GM12878 (cell line): ENCODE data around the gene RP2. TPM values are rescaled to one million over a fixed set of nuclear protein-coding genes. Genes with fewer than 3 reads are reported as not detected.

Experiments
- ATAC-seq: fragments of 200-7000 bp; cut with Tn5 transposase; 3 replicates; pipeline ENCODE4 v1.9.1; 2020; ENCODE audit warnings: mild to moderate bottlenecking, moderate library complexity
- BruUV-seq: library from RNA; stranded (reverse); fragments of 400-500 nt; replicated peaks from 2 replicates; lab custom pipeline; 2021; lab: Mats Ljungman, UMichigan
- CTCF ChIA-PET: fragments of 300-600 bp; sonication (Branson Sonifier 250); formaldehyde crosslinking; extraction: SDS; loops from one replicate; lab custom pipeline; 2021; ENCODE audit warnings: inconsistent platforms; lab: Yijun Ruan, JAX
- POLR2A ChIA-PET: fragments of 350-600 bp; formaldehyde crosslinking; extraction: SDS; loops from one replicate; lab custom pipeline; 2021; ENCODE audit warnings: inconsistent platforms; lab: Charles Lee
- RAD21 ChIA-PET: fragments of 300-600 bp; sonication (Branson Sonifier 250); formaldehyde crosslinking; loops from one replicate; lab custom pipeline; 2023; ENCODE audit warnings: antibody characterized with exemption; ENCODE audit not compliant: unreplicated experiment; lab: Charles Lee
- SMC1A ChIA-PET: fragments of 300-600 bp; sonication (Branson Sonifier 250); formaldehyde crosslinking; loops from one replicate; lab custom pipeline; 2023; ENCODE audit not compliant: unreplicated experiment, uncharacterized antibody; lab: Charles Lee
- DNase-seq: peaks from one replicate; pipeline ENCODE4 v3.0.0-alpha.2; 2011; ENCODE audit warnings: low read depth, low spot score
- FAIRE-seq: peaks from 3 replicates; lab custom pipeline; 2011; peaks lifted over from hg19 to GRCh38; lab: Jason Lieb, UNC
- H2AFZ ChIP-seq: 2 replicates; pipeline ENCODE4 v1.6.0; 2011; ENCODE audit warnings: low read depth, low read length, control low read depth; ENCODE audit not compliant: control insufficient read depth
- H3K27ac ChIP-seq: 2 replicates; pipeline ENCODE4 v1.5.1; 2011; ENCODE audit warnings: control low read depth; ENCODE audit not compliant: control insufficient read depth, insufficient read depth
- H3K27me3 ChIP-seq, 2 experiments: replicated peaks in 1 of 2; 2 replicates each; pipeline versions ENCODE4 v1.6.0 to v1.6.1; 2011; ENCODE audit warnings: low read length in 1 of 2; ENCODE audit not compliant: control insufficient read depth in 2 of 2, insufficient read depth in 2 of 2
- H3K36me3 ChIP-seq, 2 experiments: 2 replicates each; pipeline ENCODE4 v1.5.1; 2011; ENCODE audit warnings: low read length in 1 of 2; ENCODE audit not compliant: control insufficient read depth in 2 of 2, insufficient read depth in 2 of 2
- H3K4me1 ChIP-seq: 2 replicates; pipeline ENCODE4 v1.6.1; 2011; ENCODE audit warnings: mild to moderate bottlenecking, low read length, moderate library complexity, mixed read lengths; ENCODE audit not compliant: control insufficient read depth, insufficient read depth
- H3K4me2 ChIP-seq: 2 replicates; pipeline ENCODE4 v1.6.0; 2011; ENCODE audit warnings: control low read depth; ENCODE audit not compliant: control insufficient read depth, insufficient read depth
- H3K4me3 ChIP-seq: fragments of 200-600 bp; sonication (generic); 2 replicates; pipeline ENCODE4 v1.5.1; 2016
- H3K79me2 ChIP-seq: 2 replicates; pipeline ENCODE4 v1.6.0; 2011; ENCODE audit warnings: low read length; ENCODE audit not compliant: control insufficient read depth, insufficient read depth
- H3K9ac ChIP-seq: 2 replicates; pipeline ENCODE4 v1.8.0; 2011; ENCODE audit warnings: low read length, control low read depth, mixed read lengths; ENCODE audit not compliant: control insufficient read depth, insufficient read depth
- H3K9me3 ChIP-seq: replicated peaks from 3 replicates; pipeline ENCODE4 v1.5.1; 2011; ENCODE audit warnings: mild to moderate bottlenecking, low read length; ENCODE audit not compliant: control insufficient read depth, insufficient read depth
- H4K20me1 ChIP-seq: 2 replicates; pipeline ENCODE4 v1.6.0; 2011; ENCODE audit not compliant: control insufficient read depth, insufficient read depth
- CHD2 ChIP-seq: IDR thresholded peaks from 2 replicates; pipeline ENCODE4 v1.6.1; 2011; ENCODE audit warnings: low read depth, low read length, improper control_type of control experiment, borderline replicate concordance
- DPF2 ChIP-seq: fragments of 450-650 bp; IDR thresholded peaks from 2 replicates; pipeline ENCODE4 v1.6.1; 2017; ENCODE audit warnings: mild to moderate bottlenecking
- EP300 ChIP-seq, 2 experiments: fragments of 150-350 bp in 1 of 2; IDR thresholded peaks; 2 replicates each; pipeline ENCODE4 v1.6.1; 2011 to 2012; ENCODE audit warnings: low read depth in 2 of 2, low read length in 2 of 2, borderline replicate concordance in 1 of 2, improper control_type of control experiment in 1 of 2, inconsistent platforms in 1 of 2; ENCODE audit not compliant: control insufficient read depth in 1 of 2
- ETV6 ChIP-seq, 2 experiments: fragments of 450-650 bp in 1 of 2; IDR thresholded peaks in 1 of 2; conservative IDR thresholded peaks in 1 of 2; 2 replicates each; pipeline ENCODE4 v1.6.1; 2014; ENCODE audit warnings: antibody characterized with exemption in 1 of 2, borderline replicate concordance in 1 of 2, low read depth in 1 of 2, mild to moderate bottlenecking in 1 of 2, moderate library complexity in 1 of 2
- FOXM1 ChIP-seq: IDR thresholded peaks from 2 replicates; pipeline ENCODE4 v1.6.1; 2012; ENCODE audit warnings: low read depth, mild to moderate bottlenecking, inconsistent platforms, low read length, moderate library complexity
- HCFC1 ChIP-seq: fragments of 150-350 bp; IDR thresholded peaks from 2 replicates; pipeline ENCODE4 v1.6.1; 2014; ENCODE audit warnings: low read length
- KLF5 ChIP-seq: fragments of 450-650 bp; IDR thresholded peaks from 2 replicates; pipeline ENCODE4 v1.6.1; 2014; ENCODE audit warnings: mild to moderate bottlenecking; ENCODE audit not compliant: partially characterized antibody
- RAD51 ChIP-seq: fragments of 450-650 bp; IDR thresholded peaks from 2 replicates; pipeline ENCODE4 v1.6.1; 2016; ENCODE audit warnings: moderate library complexity, mild to moderate bottlenecking, inconsistent platforms
- SRF ChIP-seq, 2 experiments: IDR thresholded peaks; 2 replicates each; pipeline ENCODE4 v1.6.1; 2011; ENCODE audit warnings: low read depth in 2 of 2, low read length in 2 of 2, mild to moderate bottlenecking in 1 of 2, moderate library complexity in 1 of 2
- TCF3 ChIP-seq: IDR thresholded peaks from 2 replicates; pipeline ENCODE4 v1.6.1; 2012; ENCODE audit warnings: low read depth, mild to moderate bottlenecking, low read length, borderline replicate concordance; ENCODE audit not compliant: insufficient read depth
- WGBS: methylation state at CpG from one replicate; pipeline ENCODE4 v1.1.6; 2016; ENCODE audit warnings: low lambda C conversion rate; ENCODE audit not compliant: insufficient replicate concordance, insufficient coverage; ENCODE audit errors: missing lambda C conversion rate; 5-methylcytosine and 5-hydroxymethylcytosine counted together
- in situ Hi-C: fragments of 300-500 bp; cut with MboI; formaldehyde crosslinking; loops from 9 replicates; pipeline ENCODE4 v1.14.3; 2018; ENCODE audit warnings: mixed read lengths
- intact Hi-C: fragments of 100-400 bp; cut with micrococcal nuclease; formaldehyde crosslinking; loops from one replicate; pipeline ENCODE4 v1.14.2; 2022; ENCODE audit not compliant: unreplicated experiment
- polyA plus RNA-seq, 11 experiments: library from polyadenylated mRNA; depleted of rRNA in 4 of 11; unstranded in 6 of 11; stranded (reverse) in 5 of 11; fragments of >200 nt; fragmentation: Nextera tagmentation in 4 of 11; fragmentation: Illumina TruSeq in 1 of 11; extraction: Ambion mirVana in 4 of 11; extraction: Trizol in 1 of 11; gene quantifications; 1 replicate in 1 of 11; 2 replicates in 10 of 11; pipeline versions ENCODE4 v1.2.1 to v1.2.3, GENCODE V29; 2011 to 2016; ENCODE audit warnings: inconsistent platforms in 2 of 11, missing spikeins in 2 of 11, low read depth in 1 of 11
- total RNA-seq, 4 experiments: library from RNA; depleted of rRNA in 3 of 4; stranded (reverse); fragments of >200 nt in 3 of 4; fragmentation: Illumina TruSeq in 1 of 4; extraction: Trizol in 1 of 4; gene quantifications; 2 replicates each; pipeline versions ENCODE4 v1.2.1 to v1.2.3, GENCODE V29; 2013 to 2021
- TF ChIP-seq, protein P1 (sequence below): fragments of 450-650 bp; IDR thresholded peaks from 2 replicates; pipeline ENCODE4 v1.6.1; 2018; ENCODE audit warnings: mild to moderate bottlenecking, low read depth, moderate library complexity; ENCODE audit not compliant: partially characterized antibody

RP2 gene
- total and polyA plus RNA-seq, 10 of the 15 experiments (the other 5 are each of a cell fraction or from before 2014, with no cell fraction given) = 3.5 to 11.0 (median 5.7) TPM

DNA sequence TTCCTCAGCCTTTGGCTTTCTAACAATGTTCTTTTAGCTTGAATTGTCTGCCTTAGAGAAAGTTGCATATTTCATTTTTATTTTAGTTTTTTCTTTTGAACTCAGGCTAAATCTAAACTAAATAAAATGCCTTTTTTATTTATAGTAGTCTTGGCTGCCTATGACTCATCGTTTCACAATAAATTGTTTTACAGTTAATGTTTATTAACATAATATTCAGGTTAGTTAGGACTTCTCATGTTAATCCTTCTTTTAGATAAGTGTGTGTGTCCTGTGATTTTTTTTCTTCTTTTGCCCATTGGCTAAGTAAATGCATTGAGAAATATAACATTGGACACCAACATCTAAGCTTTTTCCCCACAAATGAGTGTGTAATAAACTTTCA lies 1.6 kb downstream of the RP2 start:
- BruUV-seq = no TSS peak
- Histone ChIP-seq H4K20me1 (no peaks in the 10 kb centered on the region), H3K9me3 (no peaks in the 10 kb centered on the region; the same call in 2 of the 3 replicates), H3K4me1 (no peaks in the 10 kb centered on the region), H3K9ac (no peak overlapping the region), H3K36me3 (no peaks in the 10 kb centered on the region), H3K27me3 (no peaks in the 10 kb centered on the region), H3K79me2 (peaks cover 4% of the 10 kb centered on the region), H2AFZ (no peak overlapping the region), H3K4me2 (peak overlapping the region; percentile 14; the same call in 1 of the 2 replicates), H3K27ac (no peak overlapping the region)
- ChIA-PET POLR2A (interaction anchor here (0.7 to 3.2 kb wide), 2 partner anchors 13 to 43 kb away, joined by 3 to 9 read pairs; no protein-coding TSS in a partner anchor), CTCF (interaction anchor here (1.4 to 2.0 kb wide), 3 partner anchors 42 to 430 kb away, joined by 3 to 8 read pairs (median 4); no protein-coding TSS in a partner anchor), RAD21 (interaction anchor here (0.7 to 0.9 kb wide), 4 partner anchors 40 to 255 kb away, joined by 3 to 6 read pairs (median 4); partner anchors contain the start of gene SLC9A7), SMC1A (interaction anchor here (0.6 to 1.3 kb wide), 6 partner anchors 11 to 267 kb away, joined by 3 to 5 read pairs (median 3); no protein-coding TSS in a partner anchor)
- WGBS = 0% methylated on average over 1 of the region's 1 CpG
- FAIRE-seq (no peak), DNase-seq (no peak)
- intact Hi-C loops = no loop called here
- in situ Hi-C loops = no loop called here
- no peak for TF ChIP-seq TCF3
- no peak for TF ChIP-seq ETV6 (conservative IDR thresholded peaks at IDR 0.05 in 1 of 2, IDR thresholded peaks at IDR 0.05 in 1 of 2; ENCODE audit: borderline replicate concordance in 1 of 2, low read depth in 1 of 2)
- no peak for TF ChIP-seq RAD51
- no peak for TF ChIP-seq HCFC1
- no peak for TF ChIP-seq DPF2
- TF ChIP-seq, all 136 proteins: peak for 0
- peak overlapping the region; percentile 74 for H3K4me3 ChIP-seq
- ATAC-seq = no peak

DNA sequence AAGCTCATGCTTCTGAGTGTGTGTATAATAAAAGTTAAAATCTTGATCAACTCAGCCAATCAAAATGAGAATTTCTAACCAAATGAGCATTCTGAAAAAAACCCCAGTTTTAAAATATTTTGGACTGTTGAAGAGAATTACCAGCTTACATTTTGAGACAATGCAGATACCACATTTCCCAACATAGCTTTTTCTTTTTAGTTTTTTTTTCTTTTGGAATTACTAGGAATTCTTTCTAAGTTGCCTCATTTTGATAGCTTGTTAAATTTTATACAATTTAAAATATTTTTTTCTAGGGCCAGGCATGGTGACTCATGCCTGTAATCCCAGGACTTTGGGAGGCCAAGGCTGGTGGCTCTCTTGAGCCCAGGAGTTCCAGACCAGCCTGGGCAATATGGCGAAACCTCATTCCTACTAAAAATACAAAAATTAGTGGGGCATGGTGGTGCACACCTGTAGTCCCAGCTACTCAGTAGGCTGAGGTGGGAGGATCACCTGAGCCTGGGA lies 2.2 kb downstream of the RP2 start:
- WGBS = 0% methylated on average over 1 of the region's 1 CpG
- ATAC-seq = no peak
- peaks cover 4% of the 10 kb centered on the region for H3K79me2 ChIP-seq
- ChIA-PET CTCF (interaction anchor here (1.4 to 2.0 kb wide), 4 partner anchors 11 to 430 kb away, joined by 3 to 8 read pairs (median 5); no protein-coding TSS in a partner anchor), SMC1A (interaction anchor here (0.6 to 1.3 kb wide), 5 partner anchors 10 to 79 kb away, joined by 3 to 5 read pairs (median 3); no protein-coding TSS in a partner anchor), POLR2A (interaction anchor here (0.7 to 3.2 kb wide), 2 partner anchors 13 to 43 kb away, joined by 3 to 9 read pairs; no protein-coding TSS in a partner anchor), RAD21 (interaction anchor here (0.7 to 0.9 kb wide), 4 partner anchors 40 to 255 kb away, joined by 3 to 6 read pairs (median 4); partner anchors contain the start of gene SLC9A7)
- H3K9me3 ChIP-seq = no peaks in the 10 kb centered on the region; the same call in 2 of the 3 replicates
- H3K9ac ChIP-seq = no peak overlapping the region
- no peaks in the 10 kb centered on the region for H3K4me1 ChIP-seq
- in situ Hi-C loops = no loop called here
- H3K4me2 ChIP-seq = no peak overlapping the region
- no peaks in the 10 kb centered on the region for H3K27me3 ChIP-seq
- FAIRE-seq = no peak
- H4K20me1 ChIP-seq = no peaks in the 10 kb centered on the region
- intact Hi-C loops = no loop called here
- BruUV-seq = no TSS peak
- H3K4me3 ChIP-seq = 0 out of 2 replicates have a peak overlapping the region, but pooled peaks have one; percentile 74
- H3K27ac ChIP-seq = no peak overlapping the region
- DNase-seq = no peak
- H3K36me3 ChIP-seq = no peaks in the 10 kb centered on the region
- H2AFZ ChIP-seq = no peak overlapping the region
- TF ChIP-seq FOXM1 (no peak), EP300 (IDR thresholded peaks at IDR 0.05; ENCODE audit: borderline replicate concordance in 1 of 2, control insufficient read depth in 1 of 2, low read depth in 2 of 2, low read length in 2 of 2) (no peak), CHD2 (no peak), KLF5 (no peak), SRF (IDR thresholded peaks at IDR 0.05; ENCODE audit: low read depth in 2 of 2, low read length in 2 of 2) (no peak)
- TF ChIP-seq, protein P1, sequence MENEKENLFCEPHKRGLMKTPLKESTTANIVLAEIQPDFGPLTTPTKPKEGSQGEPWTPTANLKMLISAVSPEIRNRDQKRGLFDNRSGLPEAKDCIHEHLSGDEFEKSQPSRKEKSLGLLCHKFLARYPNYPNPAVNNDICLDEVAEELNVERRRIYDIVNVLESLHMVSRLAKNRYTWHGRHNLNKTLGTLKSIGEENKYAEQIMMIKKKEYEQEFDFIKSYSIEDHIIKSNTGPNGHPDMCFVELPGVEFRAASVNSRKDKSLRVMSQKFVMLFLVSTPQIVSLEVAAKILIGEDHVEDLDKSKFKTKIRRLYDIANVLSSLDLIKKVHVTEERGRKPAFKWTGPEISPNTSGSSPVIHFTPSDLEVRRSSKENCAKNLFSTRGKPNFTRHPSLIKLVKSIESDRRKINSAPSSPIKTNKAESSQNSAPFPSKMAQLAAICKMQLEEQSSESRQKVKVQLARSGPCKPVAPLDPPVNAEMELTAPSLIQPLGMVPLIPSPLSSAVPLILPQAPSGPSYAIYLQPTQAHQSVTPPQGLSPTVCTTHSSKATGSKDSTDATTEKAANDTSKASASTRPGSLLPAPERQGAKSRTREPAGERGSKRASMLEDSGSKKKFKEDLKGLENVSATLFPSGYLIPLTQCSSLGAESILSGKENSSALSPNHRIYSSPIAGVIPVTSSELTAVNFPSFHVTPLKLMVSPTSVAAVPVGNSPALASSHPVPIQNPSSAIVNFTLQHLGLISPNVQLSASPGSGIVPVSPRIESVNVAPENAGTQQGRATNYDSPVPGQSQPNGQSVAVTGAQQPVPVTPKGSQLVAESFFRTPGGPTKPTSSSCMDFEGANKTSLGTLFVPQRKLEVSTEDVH = no peak
